ENCODE measurements around the gene TCL1A.

GRCh38 chr14:95722525-95723190 is 8.7 kb upstream of the TCL1A start:
- TF ChIP-seq CTCF (IDR thresholded peaks at IDR 0.05; ENCODE audit: low read depth, low read length, poor library complexity, severe bottlenecking), result no peak
- no peak for TF ChIP-seq EZH2phosphoT487 (IDR thresholded peaks at IDR 0.05; ENCODE audit: borderline replicate concordance, low read length)
